GM12878 (cell line): ENCODE data around the gene TUBB1. TPM values are rescaled to one million over a fixed set of nuclear protein-coding genes. Genes with fewer than 3 reads are reported as not detected.

Source experiments
- ATAC-seq: fragments of 200-7000 bp; cut with Tn5 transposase; 3 replicates; pipeline ENCODE4 v1.9.1; 2020; ENCODE audit warnings: mild to moderate bottlenecking, moderate library complexity
- BruUV-seq: library from RNA; stranded (reverse); fragments of 400-500 nt; replicated peaks from 2 replicates; lab custom pipeline; 2021; lab: Mats Ljungman, UMichigan
- CTCF ChIA-PET: fragments of 300-600 bp; sonication (Branson Sonifier 250); formaldehyde crosslinking; extraction: SDS; loops from one replicate; lab custom pipeline; 2021; ENCODE audit warnings: inconsistent platforms; lab: Yijun Ruan, JAX
- POLR2A ChIA-PET: fragments of 350-600 bp; formaldehyde crosslinking; extraction: SDS; loops from one replicate; lab custom pipeline; 2021; ENCODE audit warnings: inconsistent platforms; lab: Charles Lee
- RAD21 ChIA-PET: fragments of 300-600 bp; sonication (Branson Sonifier 250); formaldehyde crosslinking; loops from one replicate; lab custom pipeline; 2023; ENCODE audit warnings: antibody characterized with exemption; ENCODE audit not compliant: unreplicated experiment; lab: Charles Lee
- SMC1A ChIA-PET: fragments of 300-600 bp; sonication (Branson Sonifier 250); formaldehyde crosslinking; loops from one replicate; lab custom pipeline; 2023; ENCODE audit not compliant: unreplicated experiment, uncharacterized antibody; lab: Charles Lee
- DNase-seq: peaks from one replicate; pipeline ENCODE4 v3.0.0-alpha.2; 2011; ENCODE audit warnings: low read depth, low spot score
- FAIRE-seq: peaks from 3 replicates; lab custom pipeline; 2011; peaks lifted over from hg19 to GRCh38; lab: Jason Lieb, UNC
- H2AFZ ChIP-seq: 2 replicates; pipeline ENCODE4 v1.6.0; 2011; ENCODE audit warnings: low read depth, low read length, control low read depth; ENCODE audit not compliant: control insufficient read depth
- H3K27ac ChIP-seq: 2 replicates; pipeline ENCODE4 v1.5.1; 2011; ENCODE audit warnings: control low read depth; ENCODE audit not compliant: control insufficient read depth, insufficient read depth
- H3K27me3 ChIP-seq, 2 experiments: replicated peaks in 1 of 2; 2 replicates each; pipeline versions ENCODE4 v1.6.0 to v1.6.1; 2011; ENCODE audit warnings: low read length in 1 of 2; ENCODE audit not compliant: control insufficient read depth in 2 of 2, insufficient read depth in 2 of 2
- H3K36me3 ChIP-seq, 2 experiments: 2 replicates each; pipeline ENCODE4 v1.5.1; 2011; ENCODE audit warnings: low read length in 1 of 2; ENCODE audit not compliant: control insufficient read depth in 2 of 2, insufficient read depth in 2 of 2
- H3K4me1 ChIP-seq: 2 replicates; pipeline ENCODE4 v1.6.1; 2011; ENCODE audit warnings: mild to moderate bottlenecking, low read length, moderate library complexity, mixed read lengths; ENCODE audit not compliant: control insufficient read depth, insufficient read depth
- H3K4me2 ChIP-seq: 2 replicates; pipeline ENCODE4 v1.6.0; 2011; ENCODE audit warnings: control low read depth; ENCODE audit not compliant: control insufficient read depth, insufficient read depth
- H3K4me3 ChIP-seq: fragments of 200-600 bp; sonication (generic); 2 replicates; pipeline ENCODE4 v1.5.1; 2016
- H3K79me2 ChIP-seq: 2 replicates; pipeline ENCODE4 v1.6.0; 2011; ENCODE audit warnings: low read length; ENCODE audit not compliant: control insufficient read depth, insufficient read depth
- H3K9ac ChIP-seq: 2 replicates; pipeline ENCODE4 v1.8.0; 2011; ENCODE audit warnings: low read length, control low read depth, mixed read lengths; ENCODE audit not compliant: control insufficient read depth, insufficient read depth
- H3K9me3 ChIP-seq: replicated peaks from 3 replicates; pipeline ENCODE4 v1.5.1; 2011; ENCODE audit warnings: mild to moderate bottlenecking, low read length; ENCODE audit not compliant: control insufficient read depth, insufficient read depth
- H4K20me1 ChIP-seq: 2 replicates; pipeline ENCODE4 v1.6.0; 2011; ENCODE audit not compliant: control insufficient read depth, insufficient read depth
- ATF7 ChIP-seq: fragments of 450-650 bp; IDR thresholded peaks from 2 replicates; pipeline ENCODE4 v1.6.1; 2016; ENCODE audit warnings: low read depth, mild to moderate bottlenecking
- BCL3 ChIP-seq: IDR thresholded peaks from 2 replicates; pipeline ENCODE4 v1.6.1; 2011; ENCODE audit warnings: borderline replicate concordance, low read depth, mild to moderate bottlenecking, moderate library complexity, low read length; ENCODE audit not compliant: insufficient read depth, poor library complexity, severe bottlenecking
- CTCF ChIP-seq, 3 experiments: IDR thresholded peaks in 2 of 3; conservative IDR thresholded peaks in 1 of 3; 2 replicates each; pipeline ENCODE4 v1.5.1; 2011; ENCODE audit warnings: low read depth in 3 of 3, low read length in 3 of 3, mild to moderate bottlenecking in 3 of 3, control low read depth in 2 of 3, moderate library complexity in 2 of 3, inconsistent platforms in 1 of 3, mixed read lengths in 1 of 3; ENCODE audit not compliant: control insufficient read depth in 2 of 3, insufficient read depth in 1 of 3; ENCODE audit errors: extremely low read depth in 1 of 3
- POLR2A ChIP-seq: IDR thresholded peaks from 2 replicates; pipeline ENCODE4 v1.6.1; 2011; ENCODE audit warnings: low read depth, mild to moderate bottlenecking, low read length
- POLR2AphosphoS5 ChIP-seq: IDR thresholded peaks from 2 replicates; pipeline ENCODE4 v1.6.1; 2011; ENCODE audit warnings: mild to moderate bottlenecking, low read length, inconsistent platforms
- WGBS: methylation state at CpG from one replicate; pipeline ENCODE4 v1.1.6; 2016; ENCODE audit warnings: low lambda C conversion rate; ENCODE audit not compliant: insufficient replicate concordance, insufficient coverage; ENCODE audit errors: missing lambda C conversion rate; 5-methylcytosine and 5-hydroxymethylcytosine counted together
- in situ Hi-C: fragments of 300-500 bp; cut with MboI; formaldehyde crosslinking; loops from 9 replicates; pipeline ENCODE4 v1.14.3; 2018; ENCODE audit warnings: mixed read lengths
- intact Hi-C: fragments of 100-400 bp; cut with micrococcal nuclease; formaldehyde crosslinking; loops from one replicate; pipeline ENCODE4 v1.14.2; 2022; ENCODE audit not compliant: unreplicated experiment
- polyA plus RNA-seq, 11 experiments: library from polyadenylated mRNA; depleted of rRNA in 4 of 11; unstranded in 6 of 11; stranded (reverse) in 5 of 11; fragments of >200 nt; fragmentation: Nextera tagmentation in 4 of 11; fragmentation: Illumina TruSeq in 1 of 11; extraction: Ambion mirVana in 4 of 11; extraction: Trizol in 1 of 11; gene quantifications; 1 replicate in 1 of 11; 2 replicates in 10 of 11; pipeline versions ENCODE4 v1.2.1 to v1.2.3, GENCODE V29; 2011 to 2016; ENCODE audit warnings: inconsistent platforms in 2 of 11, missing spikeins in 2 of 11, low read depth in 1 of 11
- total RNA-seq, 4 experiments: library from RNA; depleted of rRNA in 3 of 4; stranded (reverse); fragments of >200 nt in 3 of 4; fragmentation: Illumina TruSeq in 1 of 4; extraction: Trizol in 1 of 4; gene quantifications; 2 replicates each; pipeline versions ENCODE4 v1.2.1 to v1.2.3, GENCODE V29; 2013 to 2021

The TUBB1 gene
- total and polyA plus RNA-seq, 10 of the 15 experiments (the other 5 are each of a cell fraction or from before 2014, with no cell fraction given), result 0.02 to 0.20 (median 0.06) TPM; not detected in 3

- no TSS peak for BruUV-seq
- no peaks in the 10 kb centered on the region for H3K9me3 ChIP-seq
- CTCF ChIA-PET, result no interaction called here
These were observed 23.0 kb upstream of the TUBB1 start for GRCh38 chr20:58996226-58996611.

More at GRCh38 chr20:58996226-58996611, 23.0 kb upstream of the TUBB1 start:
- H3K27ac ChIP-seq, result no peak overlapping the region
- in situ Hi-C loops, result no loop called here
- no peak overlapping the region for H2AFZ ChIP-seq
- peaks cover 41 to 55% of the 10 kb centered on the region in 2 experiments for H3K36me3 ChIP-seq
- H3K9ac ChIP-seq, result no peak overlapping the region
- 89% methylated on average over 12 of the region's 12 CpGs for WGBS
- FAIRE-seq (no peak), DNase-seq (no peak), ATAC-seq (no peak)
- ChIA-PET RAD21 (interaction anchor here (1.8 kb wide), 1 partner anchor 14 kb away, joined by 5 read pairs; the partner anchor contains the start of gene NELFCD), SMC1A (no interaction called here), POLR2A (interaction anchor here (0.9 to 1.0 kb wide), 2 partner anchors 12 to 17 kb away, joined by 3 read pairs; no protein-coding TSS in a partner anchor)
- peaks cover 3% of the 10 kb centered on the region for H4K20me1 ChIP-seq
- H3K4me2 ChIP-seq, result no peak overlapping the region
- no peak overlapping the region for H3K4me3 ChIP-seq
- no peaks in the 10 kb centered on the region for H3K27me3 ChIP-seq
- intact Hi-C loops, result no loop called here
- no peaks in the 10 kb centered on the region; the same call in 1 of the 2 replicates for H3K79me2 ChIP-seq
- peaks cover 14% of the 10 kb centered on the region for H3K4me1 ChIP-seq
- TF ChIP-seq BCL3 (no peak), CTCF (IDR thresholded peaks at IDR 0.05 in 2 of 3, conservative IDR thresholded peaks at IDR 0.05 in 1 of 3; ENCODE audit: control insufficient read depth in 2 of 3, extremely low read depth in 1 of 3, insufficient read depth in 1 of 3, low read depth in 3 of 3, low read length in 3 of 3) (no peak), ATF7 (no peak), POLR2AphosphoS5 (peak; percentile 56; the same call in 1 of the 2 replicates), POLR2A (peak; percentile 54)
